Lung (tissue), 12 donors: ENCODE measurements around the gene AGAP1. TPM values are rescaled to one million over a fixed set of nuclear protein-coding genes. Genes with fewer than 3 reads are reported as not detected.

Experiments
- ATAC-seq: fragments of 200-7000 bp; cut with Tn5 transposase; one replicate; pipeline ENCODE4 v1.9.1; 2020; ENCODE audit warnings: moderate number of reproducible peaks; ENCODE audit not compliant: insufficient read depth, low FRiP score
- DNase-seq, 3 donors: peaks; one replicate each; pipeline ENCODE4 v3.0.0-alpha.2; 2013 to 2017
- H3K27ac ChIP-seq, 2 donors: one replicate each; pipeline ENCODE4 v1.5.1; 2013; ENCODE audit warnings: mild to moderate bottlenecking in 2 of 2, moderate library complexity in 2 of 2, control low read depth in 1 of 2, inconsistent platforms in 1 of 2, low read depth in 1 of 2, low read length in 1 of 2
- H3K27me3 ChIP-seq, 3 donors: one replicate each; pipeline ENCODE4 v1.5.1; 2013; ENCODE audit warnings: low read length in 2 of 3; ENCODE audit not compliant: control insufficient read depth in 3 of 3, insufficient read depth in 3 of 3
- H3K36me3 ChIP-seq, 4 donors: one replicate each; pipeline ENCODE4 v1.5.1; 2013; ENCODE audit warnings: low read length in 4 of 4, mild to moderate bottlenecking in 1 of 4, moderate library complexity in 1 of 4; ENCODE audit not compliant: control insufficient read depth in 4 of 4, insufficient read depth in 4 of 4
- H3K4me1 ChIP-seq, 5 donors: one replicate each; pipeline ENCODE4 v1.5.1; 2013; ENCODE audit warnings: low read length in 5 of 5, mild to moderate bottlenecking in 2 of 5, moderate library complexity in 1 of 5; ENCODE audit not compliant: control insufficient read depth in 5 of 5, insufficient read depth in 5 of 5
- H3K4me3 ChIP-seq: one replicate; pipeline ENCODE4 v1.5.1; 2013; ENCODE audit warnings: mild to moderate bottlenecking, control low read depth, moderate library complexity
- H3K9ac ChIP-seq, 2 donors: one replicate each; pipeline ENCODE4 v1.5.1; 2013; ENCODE audit warnings: low read length in 2 of 2, control low read depth in 1 of 2; ENCODE audit not compliant: insufficient read depth in 1 of 2
- H3K9me3 ChIP-seq, 4 donors: one replicate each; pipeline ENCODE4 v1.5.1; 2013; ENCODE audit warnings: low read length in 3 of 4, mild to moderate bottlenecking in 1 of 4, moderate library complexity in 1 of 4; ENCODE audit not compliant: control insufficient read depth in 4 of 4, insufficient read depth in 3 of 4
- WGBS, 2 donors: extraction: QIAGEN DNeasy Blood & Tissue Kit; methylation state at CpG; one replicate each; pipeline ENCODE4 v1.1.7; 2013; 5-methylcytosine and 5-hydroxymethylcytosine counted together
- polyA plus RNA-seq, 2 donors: library from polyadenylated mRNA; stranded (reverse); fragments of 200-250 nt; gene quantifications; one replicate each; pipeline ENCODE4 v1.2.1, GENCODE V29; 2013
- total RNA-seq, 2 donors: library from RNA; depleted of rRNA in 1 of 2; stranded (reverse); fragments of >200 nt in 1 of 2; gene quantifications; one replicate each; pipeline ENCODE4 v1.2.1, GENCODE V29; 2014 to 2021
- TF ChIP-seq, protein P1 (sequence below): IDR thresholded peaks from 2 replicates; pipeline ENCODE4 v1.5.1; 2012; ENCODE audit warnings: mild to moderate bottlenecking; ENCODE audit errors: control extremely low read depth, extremely low read depth
- donor health status: control.
- donor health status: control.
- donor health status: Bipolar disorder and iron deficiency.
- donor health status: healthy.
- donor health status: DM: yes; HTN: yes; CAD: no.

Gene AGAP1
- total and polyA plus RNA-seq, 4 donors: 6.6 to 39.4 (median 20.2) TPM

- DNase-seq (no peak), ATAC-seq (no peak)
- Histone ChIP-seq H3K36me3 (peaks cover 0 to 2% (median 0%) of the 10 kb centered on the region in 4 donors), H3K9ac (no peak overlapping the region), H3K27me3 (no peaks in the 10 kb centered on the region), H3K27ac (peak overlapping the region in 1 of 2 donors; percentile 4), H3K4me3 (no peak overlapping the region), H3K9me3 (no peaks in the 10 kb centered on the region), H3K4me1 (peaks cover 7 to 29% (median 19%) of the 10 kb centered on the region in 5 donors)
- TF ChIP-seq, protein P1, sequence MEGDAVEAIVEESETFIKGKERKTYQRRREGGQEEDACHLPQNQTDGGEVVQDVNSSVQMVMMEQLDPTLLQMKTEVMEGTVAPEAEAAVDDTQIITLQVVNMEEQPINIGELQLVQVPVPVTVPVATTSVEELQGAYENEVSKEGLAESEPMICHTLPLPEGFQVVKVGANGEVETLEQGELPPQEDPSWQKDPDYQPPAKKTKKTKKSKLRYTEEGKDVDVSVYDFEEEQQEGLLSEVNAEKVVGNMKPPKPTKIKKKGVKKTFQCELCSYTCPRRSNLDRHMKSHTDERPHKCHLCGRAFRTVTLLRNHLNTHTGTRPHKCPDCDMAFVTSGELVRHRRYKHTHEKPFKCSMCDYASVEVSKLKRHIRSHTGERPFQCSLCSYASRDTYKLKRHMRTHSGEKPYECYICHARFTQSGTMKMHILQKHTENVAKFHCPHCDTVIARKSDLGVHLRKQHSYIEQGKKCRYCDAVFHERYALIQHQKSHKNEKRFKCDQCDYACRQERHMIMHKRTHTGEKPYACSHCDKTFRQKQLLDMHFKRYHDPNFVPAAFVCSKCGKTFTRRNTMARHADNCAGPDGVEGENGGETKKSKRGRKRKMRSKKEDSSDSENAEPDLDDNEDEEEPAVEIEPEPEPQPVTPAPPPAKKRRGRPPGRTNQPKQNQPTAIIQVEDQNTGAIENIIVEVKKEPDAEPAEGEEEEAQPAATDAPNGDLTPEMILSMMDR: no peak
- WGBS, 2 donors: 30 to 39% methylated on average over 6 of the region's 6 CpGs
Measured at GRCh38 chr2:235502336-235502735, 8.5 kb downstream of the AGAP1 start.

GRCh38 chr2:235504441-235505180 is 10.8 kb downstream of the AGAP1 start:
- ATAC-seq: no peak
- TF ChIP-seq, protein P1: no peak

GRCh38 chr2:235505181-235505741 is 11.4 kb downstream of the AGAP1 start:
- H3K27me3 ChIP-seq: no peaks in the 10 kb centered on the region
- TF ChIP-seq, protein P1: no peak
- 44 to 48% methylated on average over 7 of the region's 7 CpGs for WGBS, 2 donors
- no peaks in the 10 kb centered on the region for H3K36me3 ChIP-seq
- H3K9me3 ChIP-seq: no peaks in the 10 kb centered on the region
- peak overlapping the region in 1 of 2 donors; percentile 13 for H3K9ac ChIP-seq
- H3K4me3 ChIP-seq: no peak overlapping the region
- peak; percentile 33 to 60 (median 56) for DNase-seq
- ATAC-seq: no peak
- H3K27ac ChIP-seq: peak overlapping the region in 1 of 2 donors; percentile 63
- H3K4me1 ChIP-seq: peaks cover 7 to 29% (median 19%) of the 10 kb centered on the region in 5 donors

More at GRCh38 chr2:235504441-235505180, 10.8 kb downstream of the AGAP1 start:
- peak overlapping the region in 1 of 2 donors; percentile 77 for H3K27ac ChIP-seq
- no peak overlapping the region for H3K9ac ChIP-seq
- H3K36me3 ChIP-seq: no peaks in the 10 kb centered on the region
- H3K4me3 ChIP-seq: no peak overlapping the region
- DNase-seq: peak; percentile 52 to 64 (median 60)
- WGBS, 2 donors: 60 to 64% methylated on average over 12 of the region's 12 CpGs
- peaks cover 7 to 29% (median 19%) of the 10 kb centered on the region in 5 donors for H3K4me1 ChIP-seq
- H3K27me3 ChIP-seq: no peaks in the 10 kb centered on the region
- no peaks in the 10 kb centered on the region for H3K9me3 ChIP-seq
